ENCODE data around the gene NACC2. TPM values are rescaled to one million over a fixed set of nuclear protein-coding genes. Genes with fewer than 3 reads are reported as not detected.

The NACC2 gene
- total and polyA plus RNA-seq, 2 of the 8 experiments (the other 6 are each of a cell fraction or from before 2014, with no cell fraction given), result 8.3 to 14.0 TPM

DNA sequence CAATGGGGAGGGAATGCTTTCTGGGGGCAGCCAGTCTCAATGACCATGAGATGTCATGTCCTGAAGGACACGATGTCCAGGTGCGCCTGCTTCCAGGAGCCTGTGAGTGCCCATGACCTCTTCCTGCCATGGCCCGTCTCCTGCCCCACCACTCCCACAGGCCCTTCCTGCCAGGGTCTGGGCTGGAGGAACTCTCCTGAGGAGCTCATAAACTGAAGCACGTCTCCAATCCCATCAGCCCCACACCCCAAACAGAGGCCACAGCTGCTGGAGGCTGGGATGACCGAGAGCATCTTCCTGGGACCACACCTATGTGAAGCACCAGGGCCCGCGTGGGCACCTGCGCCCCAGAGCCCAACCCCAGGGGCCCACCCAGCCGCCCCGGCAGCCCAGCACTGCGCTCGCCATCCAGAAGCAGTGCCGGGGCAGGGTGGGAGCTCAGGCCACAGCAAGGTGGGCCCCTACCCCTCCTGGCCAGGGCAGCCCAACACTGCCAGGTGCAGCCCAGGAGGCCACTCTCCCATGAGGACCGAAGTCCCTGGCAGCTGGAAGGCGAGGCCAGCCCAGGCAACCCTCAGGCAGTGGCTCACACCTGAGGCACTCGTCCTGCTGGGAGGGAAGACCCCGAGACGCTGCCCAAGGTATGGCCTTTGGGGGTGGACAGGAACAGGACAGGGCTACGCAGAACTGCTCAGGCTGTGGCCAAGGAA lies 80.0 kb downstream of the NACC2 start:
- CTCF ChIA-PET (ENCODE audit: partially characterized antibody), result interaction anchor here (0.7 to 1.6 kb wide), 7 partner anchors 26 to 156 kb away, joined by 3 to 6 read pairs (median 4); no protein-coding TSS in a partner anchor
- Histone ChIP-seq H4K5ac (ENCODE audit: insufficient read length, low read depth, low read length) (no peak overlapping the region), H3K27me3 (replicated peaks in 1 of 4; ENCODE audit: control insufficient read depth in 3 of 4, extremely low read depth in 1 of 4, insufficient read depth in 3 of 4, low read length in 3 of 4) (no peaks in the 10 kb centered on the region), H3K9ac (replicated peaks in 1 of 4; ENCODE audit: extremely low read depth in 1 of 4, low read depth in 3 of 4, low read length in 3 of 4) (no peak overlapping the region), H3K18ac (ENCODE audit: extremely low read depth, low read length) (no peak overlapping the region), H3K79me1 (ENCODE audit: low read depth, low read length) (peaks cover 3% of the 10 kb centered on the region; the same call in 1 of the 2 replicates), H4K8ac (ENCODE audit: extremely low read depth, insufficient read depth, low read length) (no peak overlapping the region; the same call in 1 of the 2 replicates), H2BK15ac (ENCODE audit: low read length) (0 out of 2 replicates have a peak overlapping the region, but pooled peaks have one; percentile 36), H3K27ac (ENCODE audit: low read depth, low read length) (no peak overlapping the region), H3K4me1 (replicated peaks in 1 of 4; ENCODE audit: control insufficient read depth in 3 of 4, insufficient read depth in 4 of 4, low read length in 3 of 4) (peaks cover 0 to 40% (median 26%) of the 10 kb centered on the region in 4 experiments; a peak in 6 of 7 replicates), H3K36me3 (ENCODE audit: control insufficient read depth in 2 of 4, insufficient read depth in 4 of 4, low read length in 3 of 4) (no peaks in the 10 kb centered on the region; a peak in 1 of 8 replicates), H3K4ac (replicated peaks; ENCODE audit: insufficient read length, low read depth, low read length) (no peak overlapping the region), H3K79me2 (ENCODE audit: control insufficient read depth in 1 of 2, insufficient read depth in 2 of 2, low read length in 2 of 2) (peaks cover 0 to 3% of the 10 kb centered on the region in 2 experiments; a peak in 2 of 4 replicates), H4K20me1 (replicated peaks in 1 of 2; ENCODE audit: control insufficient read depth in 1 of 2, insufficient read depth in 2 of 2, low read length in 2 of 2) (peaks cover 0 to 6% of the 10 kb centered on the region in 2 experiments), H2AK5ac (ENCODE audit: low read depth, low read length) (no peak overlapping the region; the same call in 1 of the 2 replicates), H2BK12ac (ENCODE audit: low read depth, low read length) (no peak overlapping the region), H4K91ac (replicated peaks; ENCODE audit: insufficient read length, low read length) (peak overlapping the region; percentile 95), H3K56ac (replicated peaks; ENCODE audit: insufficient read length, low read depth, low read length) (no peak overlapping the region), H2BK120ac (replicated peaks; ENCODE audit: low read depth, low read length) (no peak overlapping the region), H3K23me2 (ENCODE audit: low read depth, low read length) (no peaks in the 10 kb centered on the region), H3K14ac (ENCODE audit: insufficient read length) (no peak overlapping the region), H2BK5ac (ENCODE audit: low read depth, low read length) (no peak overlapping the region), H2AFZ (ENCODE audit: low read length) (no peak overlapping the region), H3K9me3 (ENCODE audit: insufficient read depth in 2 of 2, low read depth in 1 of 2, low read length in 1 of 2) (no peaks in the 10 kb centered on the region), H3K23ac (ENCODE audit: insufficient read length) (no peak overlapping the region), H2BK20ac (ENCODE audit: low read length) (no peak overlapping the region), H3K4me3 (ENCODE audit: extremely low read depth in 1 of 4, insufficient read depth in 2 of 4, low read depth in 3 of 4, low read length in 4 of 4) (no peak overlapping the region), H3K4me2 (ENCODE audit: insufficient read depth in 1 of 2, low read depth in 2 of 2, low read length in 2 of 2) (no peak overlapping the region)
- FAIRE-seq (no peak), DNase-seq (ENCODE audit: low read depth in 1 of 2, low spot score in 2 of 2) (no peak)
- WGBS, 2 experiments (ENCODE audit: extremely low coverage in 1 of 2, insufficient coverage in 1 of 2, insufficient read length in 1 of 2, insufficient replicate concordance in 2 of 2, low coverage in 1 of 2, low lambda C conversion rate in 2 of 2, missing lambda C conversion rate in 1 of 2), result 89% methylated on average over 14 of the region's 19 CpGs; no CpG with 5 or more reads in 1 of the 2 experiments
- POLR2A ChIA-PET (ENCODE audit: partially characterized antibody), result interaction anchor here (1.5 kb wide), 1 partner anchor 26 kb away, joined by 3 read pairs; no protein-coding TSS in a partner anchor
- no peak for TF ChIP-seq POU5F1 (IDR thresholded peaks at IDR 0.05; ENCODE audit: low read depth, low read length)
- TF ChIP-seq ZNF274 (IDR thresholded peaks at IDR 0.05; ENCODE audit: borderline replicate concordance, extremely low read depth, low read length), result no peak
- no peak for TF ChIP-seq EGR1 (IDR thresholded peaks at IDR 0.05; ENCODE audit: borderline replicate concordance, low read depth, low read length)
- no peak for TF ChIP-seq KDM4A (IDR thresholded peaks at IDR 0.05; ENCODE audit: low read depth, low read length, severe bottlenecking)
- TF ChIP-seq FOSL1 (IDR thresholded peaks at IDR 0.05; ENCODE audit: insufficient read depth, low read depth, low read length), result no peak
- TF ChIP-seq POLR2A (IDR thresholded peaks at IDR 0.05; ENCODE audit: control extremely low read depth in 1 of 2, low read depth in 2 of 2, low read length in 2 of 2), result no peak
- TF ChIP-seq BRCA1 (IDR thresholded peaks at IDR 0.05; ENCODE audit: low read depth, low read length), result no peak
- TF ChIP-seq CHD2 (IDR thresholded peaks at IDR 0.05; ENCODE audit: low read length), result no peak
- TF ChIP-seq CTBP2 (IDR thresholded peaks at IDR 0.05; ENCODE audit: borderline replicate concordance, insufficient read depth, insufficient read length, low read length), result no peak
- TF ChIP-seq RNF2 (IDR thresholded peaks at IDR 0.05; ENCODE audit: borderline replicate concordance, low read depth, low read length, missing control alignments, poor library complexity, severe bottlenecking), result no peak
- no peak for TF ChIP-seq SP2 (IDR thresholded peaks at IDR 0.05; ENCODE audit: low read length)
- TF ChIP-seq HDAC2 (IDR thresholded peaks at IDR 0.05; ENCODE audit: borderline replicate concordance in 1 of 2, low read depth in 2 of 2, low read length in 2 of 2), result no peak
